Measurements from ENCODE around the gene CARMIL1.

The CARMIL1 gene

DNA sequence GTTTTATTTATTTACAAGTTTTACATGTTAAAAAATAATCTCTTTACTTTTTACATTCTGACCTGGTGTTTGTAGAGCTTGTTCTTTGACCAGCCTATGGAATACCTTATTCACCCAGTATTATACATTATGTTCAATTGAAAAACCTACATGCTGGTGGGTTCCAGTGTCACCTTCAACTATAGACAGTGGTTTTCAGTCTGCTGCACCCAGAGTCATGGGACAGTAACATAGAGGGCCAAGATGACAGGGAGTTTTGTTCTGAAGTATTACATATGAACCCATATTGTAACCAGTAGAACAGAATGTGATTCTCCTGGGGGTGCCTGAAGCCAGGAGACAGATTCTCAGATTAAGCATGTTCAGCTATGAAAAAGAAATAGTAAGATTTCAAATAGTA is 233.4 kb downstream of the CARMIL1 start:
- no peak for DNase-seq (ENCODE audit: low spot score)

DNA sequence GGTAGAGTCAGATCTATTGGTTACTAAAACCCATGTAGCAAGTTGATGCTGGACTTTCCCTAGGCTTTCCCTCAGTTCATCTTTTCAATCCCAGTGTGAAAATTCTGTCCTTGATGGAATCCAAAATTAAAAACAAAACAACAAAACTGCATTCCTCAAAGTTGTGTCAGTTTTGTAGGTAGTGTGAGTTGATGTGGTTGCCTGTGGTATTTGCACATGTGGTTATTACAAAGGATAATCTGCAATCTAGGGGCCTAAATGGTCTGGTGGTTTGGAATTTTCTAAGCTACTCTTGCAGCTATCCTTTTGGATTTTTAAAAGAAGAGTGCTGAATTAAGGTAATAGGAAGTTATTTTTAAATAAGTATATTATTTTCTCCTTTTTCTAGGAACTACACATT is 240.7 kb downstream of the CARMIL1 start:
- DNase-seq (ENCODE audit: low spot score) = peak; percentile 29

DNA sequence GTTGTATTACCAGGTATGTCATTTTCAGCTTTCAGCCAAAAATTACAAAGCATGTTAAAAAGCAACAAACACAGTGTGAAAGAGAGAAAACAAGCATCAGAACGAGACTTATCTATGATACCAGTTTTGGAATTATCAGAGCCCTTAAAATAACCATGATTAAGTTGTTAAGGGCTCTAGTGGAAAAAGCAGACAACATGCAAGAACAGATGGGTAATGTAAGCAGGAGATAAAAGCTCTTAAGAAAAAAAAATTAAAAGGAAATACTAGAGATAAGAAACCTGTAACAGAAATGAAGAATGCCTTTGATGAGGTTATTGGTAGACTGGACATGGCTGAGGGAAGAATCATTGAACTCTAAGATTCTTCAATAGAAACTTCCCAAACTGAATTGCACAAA is 245.4 kb downstream of the CARMIL1 start:
- DNase-seq (ENCODE audit: low spot score) = no peak

DNA sequence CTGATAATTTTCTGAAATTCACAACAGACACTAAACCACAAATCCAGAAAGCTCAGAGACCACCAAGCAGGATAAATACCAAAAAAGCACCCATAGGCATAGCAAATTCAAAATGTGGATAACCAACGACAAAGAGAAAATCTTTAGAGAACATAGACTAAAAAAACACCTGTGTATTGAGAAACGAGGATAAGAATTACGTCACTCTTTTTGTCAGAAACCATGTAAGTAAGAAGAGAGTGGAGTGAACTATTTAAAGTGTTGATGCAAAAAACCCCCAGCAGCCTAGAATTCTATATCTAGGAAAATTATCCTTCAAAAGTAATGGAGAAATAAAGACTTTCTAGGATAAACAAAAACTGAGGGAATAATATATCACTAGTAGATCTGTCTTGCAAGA is 245.9 kb downstream of the CARMIL1 start:
- DNase-seq (ENCODE audit: low spot score) = no peak

DNA sequence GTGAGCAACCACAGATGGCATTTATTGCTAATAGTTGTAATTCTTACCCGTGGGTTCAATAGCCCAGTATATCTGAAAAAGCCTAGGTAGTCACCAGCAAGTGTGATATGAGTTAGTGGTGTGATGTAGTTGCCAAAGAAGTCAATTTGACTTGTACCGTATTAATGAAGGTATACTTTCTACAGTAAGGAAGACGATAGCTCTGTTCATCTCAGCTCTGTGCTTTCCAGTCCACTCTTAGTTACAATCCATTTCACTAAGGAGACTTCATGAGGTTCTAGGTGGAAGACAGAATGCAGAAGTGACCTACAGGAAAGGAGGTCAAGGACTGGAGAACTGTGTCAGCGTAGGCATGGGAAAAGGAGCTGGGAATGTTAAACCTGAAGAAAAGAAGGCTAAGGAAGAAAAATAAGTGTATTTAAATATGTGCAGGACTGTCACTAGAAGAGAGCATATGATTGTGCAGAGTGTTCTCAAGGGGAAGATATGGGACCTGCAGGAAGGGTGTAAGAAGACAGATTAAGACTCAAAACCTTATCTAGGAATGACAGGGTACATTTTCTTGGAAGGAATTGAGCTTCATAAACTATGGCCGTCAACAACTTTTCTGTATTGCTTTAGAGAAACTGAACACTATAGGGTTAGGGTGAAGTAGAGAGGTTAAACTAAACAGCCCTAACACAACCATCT is 255.9 kb downstream of the CARMIL1 start:
- DNase-seq (ENCODE audit: low spot score) = no peak

DNA sequence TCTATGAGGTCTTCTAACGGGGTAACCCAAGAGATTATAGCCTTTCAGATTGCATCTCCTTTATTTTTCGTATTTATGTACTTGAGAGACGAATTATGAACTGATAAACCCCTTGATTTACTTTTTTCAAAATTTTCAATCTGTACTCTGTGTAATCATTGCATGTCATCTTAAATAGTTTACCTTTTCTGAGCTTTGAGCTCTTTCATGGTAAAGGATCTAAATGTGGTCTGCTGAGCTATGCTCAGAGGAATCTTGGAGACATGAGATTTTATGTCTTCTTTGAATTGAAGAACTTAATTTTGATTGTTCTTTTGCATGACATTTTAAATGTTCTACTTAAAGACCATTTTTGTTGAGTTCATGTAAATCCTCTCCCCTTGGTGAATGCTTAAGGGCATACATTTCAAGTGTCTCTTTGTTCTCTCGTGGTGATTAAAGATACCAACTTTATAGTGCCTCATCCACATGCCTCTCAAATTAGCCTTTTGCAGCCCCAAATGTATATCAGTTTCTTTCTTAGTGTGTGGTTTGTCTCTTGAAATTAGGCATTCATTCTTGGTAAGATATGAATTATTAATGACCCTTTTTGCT is 256.6 kb downstream of the CARMIL1 start:
- DNase-seq (ENCODE audit: low spot score) = no peak

DNA sequence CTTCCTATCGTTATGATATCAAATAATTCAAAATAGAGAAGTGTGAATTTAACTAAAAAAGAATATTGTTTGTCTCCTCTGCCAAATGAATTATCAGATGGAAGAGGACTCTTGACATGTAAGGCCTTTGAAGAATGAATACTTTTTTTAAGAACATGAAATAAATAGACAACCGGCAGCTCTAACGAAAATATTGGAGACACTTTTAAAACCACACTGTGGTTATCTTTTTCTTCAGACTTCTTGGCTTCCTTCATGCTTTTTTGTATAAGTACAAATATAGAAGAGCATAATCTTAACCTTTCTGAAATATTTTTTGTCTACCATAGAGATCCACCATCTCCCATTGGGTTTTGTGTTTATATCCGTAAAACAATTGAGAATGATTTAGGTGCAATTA is 257.6 kb downstream of the CARMIL1 start:
- DNase-seq (ENCODE audit: low spot score) = no peak

DNA sequence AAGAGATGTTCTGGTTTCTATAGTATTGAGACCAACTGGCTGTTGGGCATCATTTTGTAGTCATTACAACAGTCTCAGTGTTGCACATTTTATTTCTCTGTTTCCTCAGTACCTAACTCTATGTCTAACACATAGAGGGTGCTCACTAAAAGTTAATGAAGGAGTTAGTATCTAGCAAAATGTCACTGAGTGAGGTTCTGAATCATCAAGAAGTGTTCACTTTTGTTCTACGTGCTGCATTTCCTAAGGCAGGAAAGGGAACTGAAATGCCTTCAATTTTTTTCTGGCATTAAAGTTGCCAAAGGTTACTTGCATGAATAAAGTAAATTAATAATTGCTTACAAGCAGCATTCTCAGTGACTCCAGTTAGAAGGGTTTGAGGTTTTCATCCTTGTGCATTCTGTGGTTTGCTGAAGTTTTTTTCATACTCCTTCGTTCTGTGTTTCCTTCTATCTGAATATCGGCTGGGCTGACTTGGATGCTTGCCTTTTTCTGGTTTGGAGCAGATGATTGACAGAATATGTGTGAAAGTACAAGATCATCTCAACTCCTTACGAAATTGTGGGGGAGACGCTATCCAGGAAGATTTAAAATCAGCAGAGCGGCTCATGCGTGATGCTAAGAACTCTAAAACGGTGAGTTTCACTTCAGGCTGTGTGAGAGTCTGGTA is 258.3 kb downstream of the CARMIL1 start:
- DNase-seq (ENCODE audit: low spot score) = peak; percentile 84

DNA sequence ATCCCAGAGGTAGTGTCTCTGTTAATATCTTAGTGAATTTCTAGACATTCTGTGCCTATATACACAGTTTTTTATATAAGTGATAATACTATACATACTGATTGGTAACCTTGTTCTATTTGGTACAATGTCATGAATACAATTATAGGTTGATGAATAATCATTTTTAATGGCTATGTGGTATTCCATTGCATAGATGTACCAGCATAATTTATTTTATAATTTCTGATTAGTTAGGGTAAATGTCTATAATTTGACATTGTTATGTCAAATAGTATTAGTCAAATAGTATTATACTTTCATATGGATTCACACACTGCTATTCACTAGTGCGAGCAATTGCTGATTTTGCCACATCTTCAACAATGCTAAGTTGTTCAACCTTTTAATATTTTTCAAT is 262.1 kb downstream of the CARMIL1 start:
- no peak for DNase-seq (ENCODE audit: low spot score)

DNA sequence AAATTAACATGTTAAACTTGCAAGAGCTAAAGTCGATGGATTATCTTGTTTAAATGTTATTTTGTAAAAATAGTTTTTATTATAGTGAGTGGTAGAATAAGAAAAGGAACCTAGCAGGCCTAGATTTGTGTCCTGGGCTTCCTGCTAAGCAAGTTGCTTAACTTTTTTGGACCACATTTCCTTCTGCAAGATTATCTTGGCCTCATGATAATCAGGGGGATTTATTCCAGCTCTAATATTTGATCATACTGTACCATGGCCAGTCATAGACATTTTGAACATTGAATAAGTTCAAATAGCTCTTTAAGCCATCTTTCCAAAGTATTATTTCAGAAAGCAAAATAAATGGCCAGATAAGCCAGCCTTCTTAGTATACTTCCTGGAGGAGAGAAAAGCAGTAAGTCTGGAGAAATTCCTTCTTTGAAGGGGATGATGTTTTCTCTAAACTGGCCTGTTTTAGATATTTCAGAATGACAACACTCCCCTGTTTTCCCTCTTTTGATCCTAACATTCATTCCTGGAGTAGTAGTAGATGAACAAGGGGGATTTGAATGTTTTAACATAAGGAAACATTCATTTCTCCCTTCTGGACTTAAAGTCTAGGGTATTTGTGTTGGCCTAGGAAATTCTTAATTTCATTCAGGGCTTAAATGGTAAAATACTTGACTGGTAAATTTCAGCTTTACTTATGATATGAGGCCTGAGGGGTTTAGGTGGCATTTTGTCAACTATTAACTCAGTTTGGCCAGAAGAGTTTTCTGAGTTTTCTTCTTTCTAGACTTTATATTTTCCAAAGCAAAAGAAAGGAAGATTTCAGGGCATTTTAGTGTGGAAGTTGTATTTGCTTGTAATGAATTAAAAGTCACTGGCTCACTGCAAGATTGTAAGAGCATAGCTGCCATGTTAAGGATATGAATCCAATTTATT is 264.1 kb downstream of the CARMIL1 start:
- no peak for DNase-seq (ENCODE audit: low spot score)

DNA sequence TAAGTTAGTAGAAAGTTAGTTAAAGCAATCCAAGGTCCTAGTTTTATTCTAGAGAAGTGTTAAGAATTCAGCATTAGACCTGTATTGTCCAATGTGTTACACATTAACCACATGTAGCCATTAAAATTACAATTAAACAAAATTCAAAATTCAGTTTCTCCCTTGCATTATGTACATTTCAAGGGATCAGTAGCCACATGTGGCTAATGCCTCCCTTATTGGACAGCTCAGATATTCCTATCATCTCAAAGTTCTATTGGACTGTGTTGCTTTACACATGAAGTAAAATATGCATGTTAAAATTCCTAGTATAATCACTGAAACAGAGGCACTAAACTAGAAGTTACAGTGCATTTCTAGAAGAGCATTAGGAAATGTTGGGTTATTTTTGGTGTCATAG is 265.7 kb downstream of the CARMIL1 start:
- DNase-seq (ENCODE audit: low spot score) = no peak

DNA sequence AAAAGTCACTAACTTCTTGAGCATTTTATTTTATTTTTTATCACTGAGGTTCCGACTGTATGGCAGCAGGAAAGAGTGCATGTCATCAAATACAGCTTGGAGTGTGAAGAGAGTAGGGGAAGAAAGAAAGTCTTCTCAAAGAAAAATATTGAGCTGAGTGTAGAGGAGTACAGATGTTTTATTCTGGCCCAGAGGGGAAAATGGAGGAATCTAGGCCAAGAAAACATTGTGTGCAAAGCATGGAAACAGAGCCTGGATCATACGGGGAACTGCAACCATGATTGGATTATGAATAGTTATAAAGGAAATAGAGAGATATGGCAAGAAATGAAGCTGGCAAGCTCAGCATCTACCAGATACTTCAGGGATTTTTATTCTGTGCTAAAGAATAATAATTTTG is 268.6 kb downstream of the CARMIL1 start:
- no peak for DNase-seq (ENCODE audit: low spot score)

DNA sequence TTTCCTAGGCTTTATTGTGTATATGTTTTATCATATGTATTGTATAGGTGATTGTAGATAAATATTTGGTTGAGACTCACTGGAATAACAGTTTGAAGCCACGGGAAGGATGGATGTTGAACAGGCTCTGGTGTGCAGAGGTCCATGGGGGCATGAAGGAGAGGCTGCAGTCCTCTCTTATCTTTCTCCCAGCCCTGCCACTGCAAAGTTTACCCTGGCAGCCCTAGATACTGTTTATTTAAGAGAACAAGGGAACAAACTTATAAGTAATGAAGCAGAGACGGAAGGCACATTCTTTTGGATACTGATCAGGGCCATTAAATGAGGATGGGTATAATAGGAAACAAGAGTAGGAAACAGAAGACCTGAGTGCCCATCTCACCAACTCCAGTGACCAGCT is 269.3 kb downstream of the CARMIL1 start:
- no peak for DNase-seq (ENCODE audit: low spot score)

DNA sequence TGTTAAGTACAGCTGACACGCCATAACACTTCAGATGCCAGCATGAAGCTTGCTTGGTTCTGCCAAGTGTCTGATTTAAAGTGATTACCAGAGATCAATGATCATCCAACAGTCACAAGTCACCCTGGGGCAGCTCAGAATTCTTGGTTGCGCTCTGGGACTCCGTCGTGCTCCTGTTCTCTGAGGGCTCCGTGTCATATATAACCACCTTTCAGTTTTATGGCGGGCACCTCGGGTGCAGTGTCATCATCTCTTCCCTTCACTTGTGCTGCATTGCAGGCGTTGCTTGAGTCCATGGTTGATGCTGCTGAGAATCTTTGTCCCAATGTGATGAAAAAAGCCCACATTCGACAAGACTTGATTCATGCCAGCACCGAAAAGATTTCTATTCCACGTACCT is 271.5 kb downstream of the CARMIL1 start:
- DNase-seq (ENCODE audit: low spot score) = no peak

DNA sequence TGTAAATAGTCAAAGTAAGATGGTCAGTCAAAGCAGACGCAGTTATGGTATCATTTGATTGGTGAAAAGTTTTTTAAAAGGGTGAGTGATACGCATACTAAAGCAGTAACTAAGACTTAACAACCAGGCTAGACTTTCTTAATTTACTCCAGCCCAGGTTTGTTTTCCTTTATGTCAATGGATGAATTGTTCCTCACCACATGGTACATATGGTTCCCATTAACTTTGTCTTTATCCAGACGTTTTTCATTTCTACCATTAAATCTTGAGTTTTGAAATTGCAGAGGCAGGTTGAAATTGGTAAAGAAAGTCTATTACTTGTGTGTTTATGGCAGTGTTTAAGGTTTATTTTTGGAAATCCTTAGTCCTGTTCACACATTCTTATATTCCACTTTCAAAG is 274.3 kb downstream of the CARMIL1 start:
- DNase-seq (ENCODE audit: low spot score) = no peak

DNA sequence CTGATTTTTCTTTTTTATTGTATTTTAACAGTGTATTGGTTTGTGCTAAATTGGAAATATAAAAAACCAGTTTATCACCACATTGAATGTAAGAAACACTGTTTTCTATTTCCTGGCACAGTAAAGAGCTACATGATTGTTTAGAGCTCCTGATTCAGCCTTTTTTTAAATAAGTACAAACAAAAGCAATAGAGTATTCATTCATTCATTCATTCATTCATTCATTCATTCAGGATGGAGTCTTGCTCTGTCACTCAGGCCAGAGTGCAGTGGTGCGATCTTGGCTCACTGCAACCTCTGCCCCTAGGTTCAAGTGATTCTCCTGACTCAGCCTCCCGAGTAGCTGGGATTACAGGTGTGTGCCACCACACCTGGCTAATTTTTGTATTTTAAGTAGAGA is 276.0 kb downstream of the CARMIL1 start:
- DNase-seq (ENCODE audit: low spot score) = no peak

DNA sequence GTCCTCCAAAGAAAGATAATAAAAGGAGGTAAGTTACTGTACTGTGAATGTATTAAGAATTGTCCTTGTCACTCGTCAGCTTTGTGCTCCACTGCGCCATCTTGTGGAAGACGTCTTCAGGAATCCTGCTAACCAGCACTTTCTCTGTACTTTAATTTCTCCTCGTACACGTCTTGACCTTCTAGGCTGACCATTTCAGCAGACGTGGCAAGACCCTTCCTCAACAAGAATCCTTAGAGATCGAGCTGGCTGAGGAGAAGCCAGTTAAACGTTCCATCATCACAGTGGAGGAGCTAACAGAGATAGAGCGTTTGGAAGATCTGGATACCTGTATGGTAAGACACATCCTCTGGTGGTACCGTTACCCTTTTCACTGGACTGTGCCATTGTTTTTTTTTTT is 277.3 kb downstream of the CARMIL1 start:
- DNase-seq (ENCODE audit: low spot score) = peak; percentile 71

DNA sequence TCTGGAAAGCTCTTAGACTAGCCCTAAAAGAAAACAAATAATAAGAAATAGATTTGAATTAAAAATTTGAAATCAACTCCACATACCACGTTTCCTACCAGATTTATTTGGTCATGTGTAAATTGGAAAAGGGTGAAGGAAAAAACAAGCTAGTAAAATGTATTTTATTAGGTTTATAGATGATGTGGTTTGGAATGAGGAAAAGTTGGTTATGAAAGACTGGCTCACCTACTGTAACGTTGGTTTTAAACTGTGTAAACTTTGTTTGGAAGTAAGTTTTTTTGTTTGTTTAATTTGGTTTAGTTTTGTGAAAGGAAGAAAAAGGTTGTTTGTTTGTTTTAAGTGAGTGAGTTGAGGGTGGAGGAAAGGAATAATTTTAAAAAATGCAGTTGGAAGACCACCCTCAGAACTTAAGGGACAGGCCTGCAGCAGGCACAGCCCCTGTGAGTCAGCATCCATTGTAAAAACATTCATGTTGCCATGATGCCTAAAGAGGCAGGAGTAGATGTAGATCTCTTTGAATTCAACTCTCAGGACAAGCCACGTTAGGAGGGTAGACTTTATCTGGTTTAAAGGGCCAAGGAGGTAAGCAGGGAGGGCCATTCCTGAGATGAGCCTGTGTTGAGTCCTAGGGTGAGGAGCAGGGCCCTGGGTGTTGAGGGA is 279.1 kb downstream of the CARMIL1 start:
- no peak for DNase-seq (ENCODE audit: low spot score)

DNA sequence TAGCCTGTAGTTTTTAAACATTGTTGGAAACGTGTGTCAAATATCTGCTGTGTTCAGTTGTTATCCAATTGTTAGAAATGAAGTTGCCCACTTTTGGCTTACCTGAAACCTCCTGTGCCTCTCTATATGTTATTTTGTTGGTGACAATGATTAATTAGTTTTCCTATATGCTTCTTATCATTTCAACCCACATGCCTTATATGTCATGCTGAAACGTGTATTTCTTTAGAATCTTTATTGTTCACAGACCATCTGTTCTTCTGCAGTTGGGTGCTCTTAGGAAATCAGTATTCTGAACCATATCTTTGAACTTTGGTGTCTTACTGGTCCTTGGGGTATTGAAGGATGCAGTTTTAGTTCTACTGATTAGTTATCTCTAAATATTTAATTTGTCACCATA is 281.7 kb downstream of the CARMIL1 start:
- DNase-seq (ENCODE audit: low spot score) = no peak

DNA sequence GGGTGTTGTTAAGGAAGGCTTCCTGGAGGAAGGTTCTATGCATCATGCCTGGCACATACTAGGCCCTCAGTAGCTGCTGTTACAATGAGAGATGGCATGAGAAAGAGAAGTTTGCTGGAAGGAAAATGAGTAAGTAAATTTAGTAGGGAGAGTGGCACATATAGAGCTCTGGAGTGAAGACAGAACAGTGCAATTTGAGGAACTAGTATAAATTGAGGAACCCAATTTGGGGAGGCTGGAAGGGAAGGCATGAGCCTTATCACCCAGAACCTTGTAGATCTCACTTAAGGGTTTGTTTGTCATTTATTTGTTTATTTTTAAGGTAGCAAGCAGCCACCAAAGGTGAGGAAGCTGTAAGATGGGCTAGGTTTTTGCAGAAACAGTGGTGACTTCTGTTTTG is 285.8 kb downstream of the CARMIL1 start:
- DNase-seq (ENCODE audit: low spot score) = no peak

DNA sequence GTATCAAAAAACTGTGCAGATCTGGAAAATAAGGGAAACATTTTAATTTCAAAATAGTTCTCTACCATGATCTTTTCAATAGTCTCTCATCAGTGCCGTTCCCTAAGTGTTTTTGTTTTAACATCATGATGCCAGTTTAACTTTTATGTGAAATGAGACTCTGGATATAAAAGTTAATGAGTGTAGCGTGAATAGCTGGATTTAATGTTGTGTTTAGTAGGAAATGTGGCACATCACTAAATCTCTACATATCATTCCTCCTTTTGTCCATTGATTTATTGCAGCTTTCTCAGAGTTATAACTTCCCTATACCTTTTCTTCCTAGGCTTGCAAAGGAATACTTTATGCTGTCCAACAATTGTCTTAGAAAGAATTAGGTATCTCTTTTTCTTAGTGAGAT is 291.4 kb downstream of the CARMIL1 start:
- DNase-seq (ENCODE audit: low spot score) = no peak

DNA sequence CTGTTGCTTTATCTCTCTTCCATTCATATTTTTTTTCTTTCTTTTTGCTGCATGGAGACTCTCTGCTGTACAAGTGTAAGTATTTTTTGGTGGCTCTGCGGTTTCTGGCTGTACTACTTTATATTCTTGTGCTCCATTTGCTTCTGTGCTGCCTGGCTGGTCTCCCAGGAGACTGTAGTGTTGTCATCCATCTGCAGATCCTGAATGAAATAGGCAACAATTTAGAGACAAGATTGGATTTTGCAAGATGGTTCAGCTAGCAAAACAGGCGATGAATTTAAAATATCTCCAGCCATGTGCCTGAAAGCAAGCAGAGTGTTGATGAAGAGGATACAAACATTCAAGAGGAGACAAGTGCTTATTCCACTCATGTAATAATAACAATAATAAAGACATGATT is 297.7 kb downstream of the CARMIL1 start:
- DNase-seq (ENCODE audit: low spot score) = no peak

Data from kidney tubule cell (primary cell).